Testis (tissue), 2 donors: ENCODE measurements around the gene CCNL2.

ENCODE experiments used
- POLR2A ChIP-seq: fragments of 450-650 bp; IDR thresholded peaks from one replicate; pipeline ENCODE4 v1.6.1; 2017; ENCODE audit warnings: antibody characterized with exemption, mild to moderate bottlenecking, moderate library complexity
- TF ChIP-seq, protein P1 (sequence below), 3 experiments: fragments of 450-650 bp in 2 of 3; fragments of 200-600 bp in 1 of 3; sonication (generic) in 1 of 3; IDR thresholded peaks; one replicate each; pipeline ENCODE4 v1.5.1; 2016 to 2019; ENCODE audit warnings: antibody characterized with exemption in 3 of 3, mild to moderate bottlenecking in 2 of 3, moderate library complexity in 1 of 3

DNA sequence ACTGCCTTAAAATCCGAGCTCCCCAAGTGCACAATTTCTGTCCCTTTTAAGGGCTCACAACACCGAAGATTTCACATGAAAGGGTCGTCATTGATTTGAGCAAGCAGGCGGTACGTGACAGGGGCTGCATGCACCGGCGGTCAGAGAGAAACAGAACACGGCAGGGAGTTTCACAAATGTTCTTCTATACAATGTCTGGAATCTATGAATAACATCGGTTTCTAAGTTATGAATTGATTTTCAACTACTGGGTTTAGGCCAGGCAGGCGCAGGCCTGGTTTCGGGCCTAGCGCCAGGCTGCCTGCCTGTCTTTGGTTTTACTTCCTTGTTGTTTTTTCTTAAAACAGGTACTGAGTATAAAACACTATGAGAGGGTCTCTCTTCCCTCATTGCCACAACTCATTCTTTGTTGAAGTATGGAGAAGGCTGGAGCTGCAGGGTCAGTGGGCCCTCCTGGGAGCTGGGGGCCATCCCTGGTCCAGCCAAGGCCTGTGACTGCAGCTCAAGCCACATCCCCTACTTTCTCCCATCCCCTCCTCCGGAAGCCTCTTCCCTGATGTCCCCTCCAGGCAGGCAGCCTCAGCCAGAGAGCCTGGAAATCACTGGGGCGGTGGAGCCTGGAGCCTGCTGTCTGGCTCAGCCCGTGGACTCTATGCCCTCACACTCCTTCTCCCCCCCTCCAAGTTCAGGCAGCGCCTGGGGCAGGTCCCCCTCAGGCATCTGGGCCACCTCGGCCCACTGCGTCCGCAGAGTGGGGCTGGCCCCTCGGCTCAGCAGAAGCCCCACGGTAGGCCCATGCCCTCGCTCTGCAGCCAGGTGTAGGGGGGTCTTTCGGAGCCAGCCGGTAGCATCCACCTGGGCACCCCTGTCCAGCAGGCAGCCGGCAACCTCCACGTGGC, 19.6 kb upstream of the CCNL2 start:
- TF ChIP-seq POLR2A = no peak
- TF ChIP-seq, protein P1, sequence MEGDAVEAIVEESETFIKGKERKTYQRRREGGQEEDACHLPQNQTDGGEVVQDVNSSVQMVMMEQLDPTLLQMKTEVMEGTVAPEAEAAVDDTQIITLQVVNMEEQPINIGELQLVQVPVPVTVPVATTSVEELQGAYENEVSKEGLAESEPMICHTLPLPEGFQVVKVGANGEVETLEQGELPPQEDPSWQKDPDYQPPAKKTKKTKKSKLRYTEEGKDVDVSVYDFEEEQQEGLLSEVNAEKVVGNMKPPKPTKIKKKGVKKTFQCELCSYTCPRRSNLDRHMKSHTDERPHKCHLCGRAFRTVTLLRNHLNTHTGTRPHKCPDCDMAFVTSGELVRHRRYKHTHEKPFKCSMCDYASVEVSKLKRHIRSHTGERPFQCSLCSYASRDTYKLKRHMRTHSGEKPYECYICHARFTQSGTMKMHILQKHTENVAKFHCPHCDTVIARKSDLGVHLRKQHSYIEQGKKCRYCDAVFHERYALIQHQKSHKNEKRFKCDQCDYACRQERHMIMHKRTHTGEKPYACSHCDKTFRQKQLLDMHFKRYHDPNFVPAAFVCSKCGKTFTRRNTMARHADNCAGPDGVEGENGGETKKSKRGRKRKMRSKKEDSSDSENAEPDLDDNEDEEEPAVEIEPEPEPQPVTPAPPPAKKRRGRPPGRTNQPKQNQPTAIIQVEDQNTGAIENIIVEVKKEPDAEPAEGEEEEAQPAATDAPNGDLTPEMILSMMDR (IDR thresholded peaks at IDR 0.05) = no peak
